Measurements from ENCODE around the gene LDLRAD4.

DNA sequence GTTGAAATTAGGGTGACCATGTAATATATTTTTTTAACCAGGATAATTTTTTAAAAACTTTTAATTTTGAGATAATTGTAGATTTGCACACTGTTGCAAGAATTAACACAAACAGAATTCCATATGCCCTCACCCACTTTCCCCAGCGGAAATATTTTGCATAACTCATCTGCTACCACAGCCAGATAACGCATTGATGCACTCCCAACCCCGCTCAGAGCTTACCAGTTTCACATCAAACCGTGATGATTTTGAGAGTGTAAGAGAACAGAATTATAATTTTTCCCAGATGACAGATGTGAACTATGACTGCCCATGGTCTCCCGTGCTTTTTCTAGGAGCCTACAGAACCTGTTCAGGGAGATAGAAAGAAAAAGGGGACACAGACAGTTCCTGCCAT is 35.2 kb upstream of the LDLRAD4 start:
- TF ChIP-seq, protein P1, sequence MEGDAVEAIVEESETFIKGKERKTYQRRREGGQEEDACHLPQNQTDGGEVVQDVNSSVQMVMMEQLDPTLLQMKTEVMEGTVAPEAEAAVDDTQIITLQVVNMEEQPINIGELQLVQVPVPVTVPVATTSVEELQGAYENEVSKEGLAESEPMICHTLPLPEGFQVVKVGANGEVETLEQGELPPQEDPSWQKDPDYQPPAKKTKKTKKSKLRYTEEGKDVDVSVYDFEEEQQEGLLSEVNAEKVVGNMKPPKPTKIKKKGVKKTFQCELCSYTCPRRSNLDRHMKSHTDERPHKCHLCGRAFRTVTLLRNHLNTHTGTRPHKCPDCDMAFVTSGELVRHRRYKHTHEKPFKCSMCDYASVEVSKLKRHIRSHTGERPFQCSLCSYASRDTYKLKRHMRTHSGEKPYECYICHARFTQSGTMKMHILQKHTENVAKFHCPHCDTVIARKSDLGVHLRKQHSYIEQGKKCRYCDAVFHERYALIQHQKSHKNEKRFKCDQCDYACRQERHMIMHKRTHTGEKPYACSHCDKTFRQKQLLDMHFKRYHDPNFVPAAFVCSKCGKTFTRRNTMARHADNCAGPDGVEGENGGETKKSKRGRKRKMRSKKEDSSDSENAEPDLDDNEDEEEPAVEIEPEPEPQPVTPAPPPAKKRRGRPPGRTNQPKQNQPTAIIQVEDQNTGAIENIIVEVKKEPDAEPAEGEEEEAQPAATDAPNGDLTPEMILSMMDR (conservative IDR thresholded peaks at IDR 0.05), result no peak
- no peak for TF ChIP-seq EZH2 (IDR thresholded peaks at IDR 0.05; ENCODE audit: low read depth)

All from PC-9 (cell line).